ENCODE measurements around the gene KDM3A.

DNA sequence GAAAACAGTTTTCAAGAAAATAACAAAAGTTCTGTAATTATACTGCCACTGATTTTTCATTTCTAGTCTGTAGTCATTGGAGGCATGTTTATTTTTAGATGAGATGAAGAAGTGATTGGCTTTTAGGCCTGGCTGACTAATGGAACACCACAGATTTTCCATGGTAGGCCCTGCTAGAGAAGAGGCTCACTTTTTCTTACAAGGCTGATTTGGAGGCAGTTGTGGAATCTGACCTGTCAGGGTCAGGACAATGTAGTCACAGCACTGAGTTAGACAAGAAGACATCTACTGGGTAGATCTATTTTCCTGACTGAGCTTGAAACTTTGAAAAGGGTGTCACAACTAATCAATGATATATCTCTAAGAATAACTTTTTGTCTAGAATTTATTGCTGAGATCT lies 43.9 kb downstream of the KDM3A start:
- TF ChIP-seq ISL1 (CRISPR knock-in tag; IDR thresholded peaks at IDR 0.05) (no peak), ZFP3 (CRISPR knock-in tag; IDR thresholded peaks at IDR 0.05) (no peak), ZNF8 (CRISPR knock-in tag; IDR thresholded peaks at IDR 0.05) (no peak), RARB (CRISPR knock-in tag; IDR thresholded peaks at IDR 0.05) (no peak), TOX (CRISPR knock-in tag; IDR thresholded peaks at IDR 0.05; ENCODE audit: borderline replicate concordance) (no peak), SNAI2 (CRISPR knock-in tag; IDR thresholded peaks at IDR 0.05) (no peak), ESRRG (CRISPR knock-in tag; IDR thresholded peaks at IDR 0.05) (no peak), PATZ1 (CRISPR knock-in tag; IDR thresholded peaks at IDR 0.05; ENCODE audit: borderline replicate concordance) (no peak), OSR1 (CRISPR knock-in tag; IDR thresholded peaks at IDR 0.05) (no peak), TCF4 (CRISPR knock-in tag; IDR thresholded peaks at IDR 0.05; ENCODE audit: borderline replicate concordance) (no peak)
- TF ChIP-seq, protein P1, sequence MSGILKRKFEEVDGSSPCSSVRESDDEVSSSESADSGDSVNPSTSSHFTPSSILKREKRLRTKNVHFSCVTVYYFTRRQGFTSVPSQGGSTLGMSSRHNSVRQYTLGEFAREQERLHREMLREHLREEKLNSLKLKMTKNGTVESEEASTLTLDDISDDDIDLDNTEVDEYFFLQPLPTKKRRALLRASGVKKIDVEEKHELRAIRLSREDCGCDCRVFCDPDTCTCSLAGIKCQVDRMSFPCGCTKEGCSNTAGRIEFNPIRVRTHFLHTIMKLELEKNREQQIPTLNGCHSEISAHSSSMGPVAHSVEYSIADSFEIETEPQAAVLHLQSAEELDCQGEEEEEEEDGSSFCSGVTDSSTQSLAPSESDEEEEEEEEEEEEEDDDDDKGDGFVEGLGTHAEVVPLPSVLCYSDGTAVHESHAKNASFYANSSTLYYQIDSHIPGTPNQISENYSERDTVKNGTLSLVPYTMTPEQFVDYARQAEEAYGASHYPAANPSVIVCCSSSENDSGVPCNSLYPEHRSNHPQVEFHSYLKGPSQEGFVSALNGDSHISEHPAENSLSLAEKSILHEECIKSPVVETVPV (CRISPR knock-in tag; IDR thresholded peaks at IDR 0.05), result no peak
- TF ChIP-seq, protein P2, sequence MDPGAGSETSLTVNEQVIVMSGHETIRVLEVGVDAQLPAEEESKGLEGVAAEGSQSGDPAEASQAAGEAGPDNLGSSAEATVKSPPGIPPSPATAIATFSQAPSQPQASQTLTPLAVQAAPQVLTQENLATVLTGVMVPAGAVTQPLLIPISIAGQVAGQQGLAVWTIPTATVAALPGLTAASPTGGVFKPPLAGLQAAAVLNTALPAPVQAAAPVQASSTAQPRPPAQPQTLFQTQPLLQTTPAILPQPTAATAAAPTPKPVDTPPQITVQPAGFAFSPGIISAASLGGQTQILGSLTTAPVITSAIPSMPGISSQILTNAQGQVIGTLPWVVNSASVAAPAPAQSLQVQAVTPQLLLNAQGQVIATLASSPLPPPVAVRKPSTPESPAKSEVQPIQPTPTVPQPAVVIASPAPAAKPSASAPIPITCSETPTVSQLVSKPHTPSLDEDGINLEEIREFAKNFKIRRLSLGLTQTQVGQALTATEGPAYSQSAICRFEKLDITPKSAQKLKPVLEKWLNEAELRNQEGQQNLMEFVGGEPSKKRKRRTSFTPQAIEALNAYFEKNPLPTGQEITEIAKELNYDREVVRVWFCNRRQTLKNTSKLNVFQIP (CRISPR knock-in tag; IDR thresholded peaks at IDR 0.05; ENCODE audit: borderline replicate concordance, low read depth), result no peak
- TF ChIP-seq, protein P3, sequence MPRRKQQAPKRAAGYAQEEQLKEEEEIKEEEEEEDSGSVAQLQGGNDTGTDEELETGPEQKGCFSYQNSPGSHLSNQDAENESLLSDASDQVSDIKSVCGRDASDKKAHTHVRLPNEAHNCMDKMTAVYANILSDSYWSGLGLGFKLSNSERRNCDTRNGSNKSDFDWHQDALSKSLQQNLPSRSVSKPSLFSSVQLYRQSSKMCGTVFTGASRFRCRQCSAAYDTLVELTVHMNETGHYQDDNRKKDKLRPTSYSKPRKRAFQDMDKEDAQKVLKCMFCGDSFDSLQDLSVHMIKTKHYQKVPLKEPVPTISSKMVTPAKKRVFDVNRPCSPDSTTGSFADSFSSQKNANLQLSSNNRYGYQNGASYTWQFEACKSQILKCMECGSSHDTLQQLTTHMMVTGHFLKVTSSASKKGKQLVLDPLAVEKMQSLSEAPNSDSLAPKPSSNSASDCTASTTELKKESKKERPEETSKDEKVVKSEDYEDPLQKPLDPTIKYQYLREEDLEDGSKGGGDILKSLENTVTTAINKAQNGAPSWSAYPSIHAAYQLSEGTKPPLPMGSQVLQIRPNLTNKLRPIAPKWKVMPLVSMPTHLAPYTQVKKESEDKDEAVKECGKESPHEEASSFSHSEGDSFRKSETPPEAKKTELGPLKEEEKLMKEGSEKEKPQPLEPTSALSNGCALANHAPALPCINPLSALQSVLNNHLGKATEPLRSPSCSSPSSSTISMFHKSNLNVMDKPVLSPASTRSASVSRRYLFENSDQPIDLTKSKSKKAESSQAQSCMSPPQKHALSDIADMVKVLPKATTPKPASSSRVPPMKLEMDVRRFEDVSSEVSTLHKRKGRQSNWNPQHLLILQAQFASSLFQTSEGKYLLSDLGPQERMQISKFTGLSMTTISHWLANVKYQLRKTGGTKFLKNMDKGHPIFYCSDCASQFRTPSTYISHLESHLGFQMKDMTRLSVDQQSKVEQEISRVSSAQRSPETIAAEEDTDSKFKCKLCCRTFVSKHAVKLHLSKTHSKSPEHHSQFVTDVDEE (CRISPR knock-in tag; IDR thresholded peaks at IDR 0.05), result no peak
